ENCODE results near the gene SLC15A4. TPM values are rescaled to one million over a fixed set of nuclear protein-coding genes. Genes with fewer than 3 reads are reported as not detected.
"Not testable (repeated sequence)": the region's sequence is repeated elsewhere in the genome, so short reads cannot be mapped to it uniquely, and the experiment has no call there.

The SLC15A4 gene
- total RNA-seq, 4 donors from 2014 or later, result 28.1 to 49.9 (median 45.8) TPM

- Histone ChIP-seq H3K27me3 (peaks cover 61% of the 10 kb centered on the region), H3K27ac (no peak overlapping the region), H3K4me3 (no peak overlapping the region), H3K4me1 (peaks cover 0 to 10% (median 0%) of the 10 kb centered on the region in 3 donors), H3K36me3 (no peaks in the 10 kb centered on the region), H3K9me3 (no peaks in the 10 kb centered on the region)
- TF ChIP-seq POLR2AphosphoS5 (IDR thresholded peaks at IDR 0.05) (no peak), CTCF (IDR thresholded peaks at IDR 0.05) (no peak), POLR2A (IDR thresholded peaks at IDR 0.05) (no peak)
- 84 to 89% methylated on average over 6 to 8 of the region's 9 CpGs for WGBS, 2 donors (ENCODE audit: low coverage in 1 of 2)
- no peak for ATAC-seq
These were observed 32.5 kb upstream of the SLC15A4 start for GRCh38 chr12:128856035-128856790.

- Histone ChIP-seq H3K27ac (no peak overlapping the region), H3K4me3 (peak overlapping the region in 1 of 2 donors; percentile 30), H3K36me3 (no peaks in the 10 kb centered on the region), H3K9me3 (no peaks in the 10 kb centered on the region), H3K4me1 (peaks cover 0 to 10% (median 0%) of the 10 kb centered on the region in 3 donors), H3K27me3 (peaks cover 60% of the 10 kb centered on the region)
- no peak for TF ChIP-seq POLR2A (IDR thresholded peaks at IDR 0.05)
- no peak for TF ChIP-seq POLR2AphosphoS5 (IDR thresholded peaks at IDR 0.05)
- TF ChIP-seq CTCF (IDR thresholded peaks at IDR 0.05), result no peak
- no peak for TF ChIP-seq EP300 (IDR thresholded peaks at IDR 0.05)
- no peak for ATAC-seq
- WGBS, 2 donors (ENCODE audit: low coverage in 1 of 2), result 0% methylated on average over 7 to 9 of the region's 74 CpGs
These were observed 29.9 kb upstream of the SLC15A4 start for GRCh38 chr12:128853600-128854197.

- Histone ChIP-seq H3K4me1 (peaks cover 0 to 10% (median 0%) of the 10 kb centered on the region in 3 donors), H3K4me3 (peak within 1 kb of the TSS in 1 of 2 donors; percentile 30), H3K36me3 (no peaks in the 10 kb centered on the region), H3K9me3 (no peaks in the 10 kb centered on the region), H3K27me3 (peaks cover 60% of the 10 kb centered on the region), H3K27ac (no peak within 1 kb of the TSS)
- ATAC-seq, result no peak
- TF ChIP-seq CTCF (IDR thresholded peaks at IDR 0.05) (no peak), EP300 (IDR thresholded peaks at IDR 0.05) (no peak), POLR2A (IDR thresholded peaks at IDR 0.05) (no peak), POLR2AphosphoS5 (IDR thresholded peaks at IDR 0.05) (no peak)
- no CpG with 5 or more reads among the region's 56 CpGs for WGBS, 2 donors (ENCODE audit: low coverage in 1 of 2)
These were observed 29.3 kb upstream of the SLC15A4 start, which contains the start of gene GLT1D1 for GRCh38 chr12:128852885-128853599. Gene GLT1D1 (plus strand): TSS chr12:128853478. CDS start chr12:128853582, 104 bp downstream.

GRCh38 chr12:128852026-128852698 is 28.4 kb upstream of the SLC15A4 start:
- Histone ChIP-seq H3K4me3 (no peak overlapping the region), H3K36me3 (no peaks in the 10 kb centered on the region), H3K27ac (no peak overlapping the region), H3K9me3 (no peaks in the 10 kb centered on the region), H3K27me3 (peaks cover 56% of the 10 kb centered on the region), H3K4me1 (peaks cover 0 to 10% (median 0%) of the 10 kb centered on the region in 3 donors)
- 57 to 74% methylated on average over 3 to 8 of the region's 8 CpGs for WGBS, 2 donors (ENCODE audit: low coverage in 1 of 2)
- ATAC-seq, result no peak
- TF ChIP-seq CTCF (IDR thresholded peaks at IDR 0.05), result no peak
- TF ChIP-seq EP300 (IDR thresholded peaks at IDR 0.05), result no peak
- no peak for TF ChIP-seq POLR2AphosphoS5 (IDR thresholded peaks at IDR 0.05)
- TF ChIP-seq POLR2A (IDR thresholded peaks at IDR 0.05), result no peak

- H3K36me3 ChIP-seq, H3K4me3 ChIP-seq, H3K27ac ChIP-seq, H3K9me3 ChIP-seq, ATAC-seq: not testable (repeated sequence)
- Histone ChIP-seq H3K4me1 (peaks cover 0 to 10% (median 0%) of the 10 kb centered on the region in 3 donors), H3K27me3 (peaks cover 51% of the 10 kb centered on the region)
- WGBS, 2 donors (ENCODE audit: low coverage in 1 of 2), result 73 to 100% methylated on average over 1 to 5 of the region's 7 CpGs
These were observed 27.7 kb upstream of the SLC15A4 start for GRCh38 chr12:128851429-128851828.

All from gastroesophageal sphincter (tissue), 4 donors.